Keratinocyte (primary cell): Measurements from ENCODE around the gene BTG1. TPM values are rescaled to one million over a fixed set of nuclear protein-coding genes. Genes with fewer than 3 reads are reported as not detected.

Source experiments
- DNase-seq: peaks from one replicate; pipeline ENCODE4 v3.0.0-alpha.2; 2011; ENCODE audit warnings: low read depth, missing footprints, low spot score
- FAIRE-seq: peaks from 2 replicates; lab custom pipeline; 2011; peaks lifted over from hg19 to GRCh38; lab: Jason Lieb, UNC
- H2AFZ ChIP-seq: 2 replicates; pipeline ENCODE4 v1.6.0; 2012; ENCODE audit warnings: low read length, control low read depth, inconsistent platforms; ENCODE audit not compliant: control insufficient read depth
- H3K27ac ChIP-seq: 2 replicates; pipeline ENCODE4 v1.5.1; 2011; ENCODE audit warnings: low read length; ENCODE audit not compliant: control insufficient read depth, insufficient read depth
- H3K27me3 ChIP-seq: 3 replicates; pipeline ENCODE4 v1.6.0; 2011; ENCODE audit warnings: low read length; ENCODE audit not compliant: control insufficient read depth, insufficient read depth; ENCODE audit errors: extremely low read depth
- H3K36me3 ChIP-seq, 2 experiments: 2 replicates in 1 of 2; 3 replicates in 1 of 2; pipeline ENCODE4 v1.5.1; 2011; ENCODE audit warnings: low read length in 2 of 2, mild to moderate bottlenecking in 1 of 2; ENCODE audit not compliant: control insufficient read depth in 2 of 2, insufficient read depth in 2 of 2; ENCODE audit errors: extremely low read depth in 1 of 2
- H3K4me1 ChIP-seq: 3 replicates; pipeline ENCODE4 v1.5.1; 2011; ENCODE audit warnings: low read length; ENCODE audit not compliant: control insufficient read depth, insufficient read depth; ENCODE audit errors: extremely low read depth
- H3K4me2 ChIP-seq: 3 replicates; pipeline ENCODE4 v1.6.0; 2011; ENCODE audit warnings: low read depth, low read length; ENCODE audit not compliant: control insufficient read depth, insufficient read depth; ENCODE audit errors: extremely low read depth
- H3K4me3 ChIP-seq, 3 experiments: fragments of 200-600 bp in 1 of 3; sonication (generic) in 1 of 3; 2 replicates in 2 of 3; 3 replicates in 1 of 3; pipeline ENCODE4 v1.5.1; 2011 to 2016; ENCODE audit warnings: low read length in 3 of 3, mild to moderate bottlenecking in 3 of 3, control low read depth in 2 of 3, inconsistent platforms in 1 of 3, low read depth in 1 of 3, mixed read lengths in 1 of 3, mixed run types in 1 of 3, moderate library complexity in 1 of 3; ENCODE audit not compliant: control insufficient read depth in 2 of 3, insufficient read depth in 2 of 3; ENCODE audit errors: extremely low read depth in 1 of 3
- H3K79me2 ChIP-seq: 2 replicates; pipeline ENCODE4 v1.6.0; 2012; ENCODE audit warnings: low read length; ENCODE audit not compliant: control insufficient read depth, insufficient read depth
- H3K9ac ChIP-seq: 3 replicates; pipeline ENCODE4 v1.6.0; 2011; ENCODE audit warnings: low read length; ENCODE audit not compliant: control insufficient read depth, insufficient read depth; ENCODE audit errors: extremely low read depth
- H3K9me1 ChIP-seq: 3 replicates; pipeline ENCODE4 v1.6.0; 2011; ENCODE audit warnings: low read length; ENCODE audit not compliant: control insufficient read depth, insufficient read depth; ENCODE audit errors: extremely low read depth
- H3K9me3 ChIP-seq: 2 replicates; pipeline ENCODE4 v1.5.1; 2012; ENCODE audit warnings: low read depth, low read length; ENCODE audit not compliant: control insufficient read depth
- H4K20me1 ChIP-seq: 3 replicates; pipeline ENCODE4 v1.6.0; 2011; ENCODE audit warnings: low read length; ENCODE audit not compliant: control insufficient read depth, insufficient read depth; ENCODE audit errors: extremely low read depth
- EZH2 ChIP-seq: IDR thresholded peaks from one replicate; pipeline ENCODE4 v1.6.1; 2012; ENCODE audit warnings: inconsistent platforms, mild to moderate bottlenecking, low read length, moderate library complexity
- dilution Hi-C: fragments of 300-500 bp; cut with MboI; formaldehyde crosslinking; loops from one replicate; pipeline ENCODE4 v1.7.0; 2020; ENCODE audit warnings: low sequenced_read_pairs; ENCODE audit not compliant: extremely low pct_ligation_motif_present
- polyA plus RNA-seq, 5 experiments: library from polyadenylated mRNA; depleted of rRNA in 3 of 5; stranded (reverse) in 3 of 5; stranded (forward) in 1 of 5; unstranded in 1 of 5; fragments of >200 nt; gene quantifications; 1 replicate in 1 of 5; 2 replicates in 3 of 5; 3 replicates in 1 of 5; pipeline versions ENCODE4 v1.2.1 to v1.2.3, GENCODE V29; 2011 to 2012; ENCODE audit warnings: missing spikeins in 2 of 5, low read depth in 1 of 5, low replicate concordance in 1 of 5
- TF ChIP-seq, protein P1 (sequence below), 3 experiments: IDR thresholded peaks in 1 of 3; conservative IDR thresholded peaks in 1 of 3; optimal IDR thresholded peaks in 1 of 3; 2 replicates in 2 of 3; 3 replicates in 1 of 3; pipeline versions ENCODE3 to v1.5.1; 2011; ENCODE audit warnings: low read length in 3 of 3, mild to moderate bottlenecking in 3 of 3, moderate library complexity in 2 of 3, control low read depth in 1 of 3, inconsistent platforms in 1 of 3; ENCODE audit not compliant: insufficient read depth in 2 of 3; ENCODE audit errors: extremely low read depth in 1 of 3

Gene BTG1
- polyA plus RNA-seq, 1 donor (not counting 4 experiments of a cell fraction or from before 2014, with no cell fraction given), result 40.7 TPM

GRCh38 chr12:92108651-92109050, 37.0 kb downstream of the BTG1 start:
- no peaks in the 10 kb centered on the region for H3K9me1 ChIP-seq
- no peak for FAIRE-seq
- no peaks in the 10 kb centered on the region for H4K20me1 ChIP-seq
- dilution Hi-C loops, result no loop called here
- TF ChIP-seq, protein P1, sequence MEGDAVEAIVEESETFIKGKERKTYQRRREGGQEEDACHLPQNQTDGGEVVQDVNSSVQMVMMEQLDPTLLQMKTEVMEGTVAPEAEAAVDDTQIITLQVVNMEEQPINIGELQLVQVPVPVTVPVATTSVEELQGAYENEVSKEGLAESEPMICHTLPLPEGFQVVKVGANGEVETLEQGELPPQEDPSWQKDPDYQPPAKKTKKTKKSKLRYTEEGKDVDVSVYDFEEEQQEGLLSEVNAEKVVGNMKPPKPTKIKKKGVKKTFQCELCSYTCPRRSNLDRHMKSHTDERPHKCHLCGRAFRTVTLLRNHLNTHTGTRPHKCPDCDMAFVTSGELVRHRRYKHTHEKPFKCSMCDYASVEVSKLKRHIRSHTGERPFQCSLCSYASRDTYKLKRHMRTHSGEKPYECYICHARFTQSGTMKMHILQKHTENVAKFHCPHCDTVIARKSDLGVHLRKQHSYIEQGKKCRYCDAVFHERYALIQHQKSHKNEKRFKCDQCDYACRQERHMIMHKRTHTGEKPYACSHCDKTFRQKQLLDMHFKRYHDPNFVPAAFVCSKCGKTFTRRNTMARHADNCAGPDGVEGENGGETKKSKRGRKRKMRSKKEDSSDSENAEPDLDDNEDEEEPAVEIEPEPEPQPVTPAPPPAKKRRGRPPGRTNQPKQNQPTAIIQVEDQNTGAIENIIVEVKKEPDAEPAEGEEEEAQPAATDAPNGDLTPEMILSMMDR (optimal IDR thresholded peaks at IDR 0.05 in 1 of 3, IDR thresholded peaks at IDR 0.05 in 1 of 3, conservative IDR thresholded peaks at IDR 0.05 in 1 of 3; ENCODE audit: extremely low read depth in 1 of 3, insufficient read depth in 2 of 3, low read length in 3 of 3), result no peak
- no peak for TF ChIP-seq EZH2
- H3K4me1 ChIP-seq, result no peaks in the 10 kb centered on the region
- DNase-seq, result no peak
- no peaks in the 10 kb centered on the region for H3K36me3 ChIP-seq
- no peak overlapping the region for H2AFZ ChIP-seq
- H3K4me3 ChIP-seq, result no peak overlapping the region
- H3K27ac ChIP-seq, result no peak overlapping the region
- no peaks in the 10 kb centered on the region for H3K9me3 ChIP-seq
- no peaks in the 10 kb centered on the region for H3K27me3 ChIP-seq
- no peak overlapping the region for H3K9ac ChIP-seq
- H3K79me2 ChIP-seq, result no peaks in the 10 kb centered on the region
- H3K4me2 ChIP-seq, result no peak overlapping the region

- H3K4me2 ChIP-seq, result no peak overlapping the region
- dilution Hi-C loops, result no loop called here
- no peak overlapping the region for H3K4me3 ChIP-seq
- H2AFZ ChIP-seq, result no peak overlapping the region
- H3K4me1 ChIP-seq, result no peaks in the 10 kb centered on the region
- DNase-seq (no peak), FAIRE-seq (no peak)
- no peak overlapping the region for H3K27ac ChIP-seq
- H3K9me1 ChIP-seq, result no peaks in the 10 kb centered on the region
- H3K36me3 ChIP-seq, result no peaks in the 10 kb centered on the region
- H4K20me1 ChIP-seq, result no peaks in the 10 kb centered on the region
- H3K79me2 ChIP-seq, result no peaks in the 10 kb centered on the region
- no peak for TF ChIP-seq EZH2
- TF ChIP-seq, protein P1 (optimal IDR thresholded peaks at IDR 0.05 in 1 of 3, IDR thresholded peaks at IDR 0.05 in 1 of 3, conservative IDR thresholded peaks at IDR 0.05 in 1 of 3; ENCODE audit: extremely low read depth in 1 of 3, insufficient read depth in 2 of 3, low read length in 3 of 3), result no peak
- H3K27me3 ChIP-seq, result no peaks in the 10 kb centered on the region
- H3K9ac ChIP-seq, result no peak overlapping the region
- H3K9me3 ChIP-seq, result no peaks in the 10 kb centered on the region
These were observed 38.0 kb downstream of the BTG1 start for GRCh38 chr12:92107621-92108131.
